ENCODE results near the gene ARFGEF3. TPM values are rescaled to one million over a fixed set of nuclear protein-coding genes. Genes with fewer than 3 reads are reported as not detected.

The ARFGEF3 gene
- total RNA-seq, 1 donor from 2014 or later: 1.9 TPM

DNA sequence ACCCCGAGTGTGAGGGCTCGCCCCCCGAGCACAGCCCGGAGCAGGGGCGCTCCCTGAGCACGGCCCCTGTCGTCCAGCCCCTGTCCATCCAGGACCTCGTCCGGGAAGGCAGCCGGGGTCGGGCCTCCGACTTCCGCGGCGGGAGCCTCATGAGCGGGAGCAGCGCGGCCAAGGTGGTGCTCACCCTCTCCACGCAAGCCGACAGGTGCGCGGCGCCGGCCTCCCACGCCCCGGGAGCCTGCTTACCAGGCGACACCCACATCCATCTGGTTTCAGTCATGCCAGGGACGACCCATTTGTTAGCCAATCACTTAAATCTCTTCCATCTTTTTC lies 130.1 kb downstream of the ARFGEF3 start:
- no peak overlapping the region for H3K27ac Mint-ChIP-seq (ENCODE audit: unreplicated experiment)
- no peaks in the 10 kb centered on the region for H3K9me3 ChIP-seq (ENCODE audit: insufficient read depth, low read depth, low read length)
- peaks cover 14% of the 10 kb centered on the region for H3K4me1 Mint-ChIP-seq (ENCODE audit: low read depth, unreplicated experiment)

DNA sequence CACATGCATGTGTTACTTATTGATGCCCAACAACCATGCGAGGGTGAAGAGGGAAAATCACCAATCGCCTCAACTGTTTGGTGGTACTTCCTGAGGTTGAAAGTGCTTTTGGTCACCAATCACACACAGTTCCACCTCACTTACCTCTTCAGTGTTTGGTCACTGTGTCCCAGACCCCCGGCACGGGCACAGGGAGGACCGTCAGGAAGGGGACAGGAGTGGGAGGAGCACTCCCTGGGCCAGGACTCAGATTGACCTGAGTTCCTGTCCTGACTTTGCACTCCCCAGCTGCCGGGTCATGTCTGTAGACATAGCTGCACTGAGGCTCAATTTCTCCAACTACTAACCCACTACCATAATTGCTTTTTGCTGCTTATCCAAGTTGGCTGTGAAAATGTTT lies 130.7 kb downstream of the ARFGEF3 start:
- no peak for FAIRE-seq

More for the DNA sequence above, 130.1 kb downstream of the ARFGEF3 start:
- H4K20me1 ChIP-seq (ENCODE audit: insufficient read depth, low read length): no peaks in the 10 kb centered on the region
- no peak overlapping the region for H3K4me3 ChIP-seq (ENCODE audit: insufficient read depth, low read depth, low read length)
- FAIRE-seq (no peak), DNase-seq (ENCODE audit: low read depth) (no peak)
- peaks cover 2% of the 10 kb centered on the region for H3K9me3 Mint-ChIP-seq (ENCODE audit: unreplicated experiment)
- H2AFZ ChIP-seq (ENCODE audit: low read depth, low read length): peak overlapping the region; percentile 25
- H3K27ac ChIP-seq (ENCODE audit: low read depth, low read length): no peak overlapping the region
- H3K27me3 ChIP-seq (ENCODE audit: insufficient read depth, low read length): no peaks in the 10 kb centered on the region
- no peaks in the 10 kb centered on the region for H3K79me2 ChIP-seq (ENCODE audit: insufficient read depth, low read length)
- peaks cover 17% of the 10 kb centered on the region for H3K4me1 ChIP-seq (ENCODE audit: insufficient read depth, low read length)
- H3K4me2 ChIP-seq (ENCODE audit: low read length): no peak overlapping the region
- peaks cover 3% of the 10 kb centered on the region for H3K36me3 Mint-ChIP-seq (ENCODE audit: low read depth, unreplicated experiment)
- H3K36me3 ChIP-seq (ENCODE audit: insufficient read depth, low read length): no peaks in the 10 kb centered on the region
- no peak for TF ChIP-seq EZH2 (IDR thresholded peaks at IDR 0.05; ENCODE audit: insufficient read depth, low read length)
- TF ChIP-seq, protein P1, sequence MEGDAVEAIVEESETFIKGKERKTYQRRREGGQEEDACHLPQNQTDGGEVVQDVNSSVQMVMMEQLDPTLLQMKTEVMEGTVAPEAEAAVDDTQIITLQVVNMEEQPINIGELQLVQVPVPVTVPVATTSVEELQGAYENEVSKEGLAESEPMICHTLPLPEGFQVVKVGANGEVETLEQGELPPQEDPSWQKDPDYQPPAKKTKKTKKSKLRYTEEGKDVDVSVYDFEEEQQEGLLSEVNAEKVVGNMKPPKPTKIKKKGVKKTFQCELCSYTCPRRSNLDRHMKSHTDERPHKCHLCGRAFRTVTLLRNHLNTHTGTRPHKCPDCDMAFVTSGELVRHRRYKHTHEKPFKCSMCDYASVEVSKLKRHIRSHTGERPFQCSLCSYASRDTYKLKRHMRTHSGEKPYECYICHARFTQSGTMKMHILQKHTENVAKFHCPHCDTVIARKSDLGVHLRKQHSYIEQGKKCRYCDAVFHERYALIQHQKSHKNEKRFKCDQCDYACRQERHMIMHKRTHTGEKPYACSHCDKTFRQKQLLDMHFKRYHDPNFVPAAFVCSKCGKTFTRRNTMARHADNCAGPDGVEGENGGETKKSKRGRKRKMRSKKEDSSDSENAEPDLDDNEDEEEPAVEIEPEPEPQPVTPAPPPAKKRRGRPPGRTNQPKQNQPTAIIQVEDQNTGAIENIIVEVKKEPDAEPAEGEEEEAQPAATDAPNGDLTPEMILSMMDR (IDR thresholded peaks at IDR 0.05; ENCODE audit: insufficient read depth, low read depth, low read length): no peak
- H3K9ac ChIP-seq (ENCODE audit: low read length): no peak overlapping the region
- H3K27me3 Mint-ChIP-seq (ENCODE audit: low read depth, unreplicated experiment): no peaks in the 10 kb centered on the region
- no peak overlapping the region for H3K4me3 Mint-ChIP-seq (ENCODE audit: unreplicated experiment)

More for the DNA sequence above, 130.7 kb downstream of the ARFGEF3 start:
- Histone ChIP-seq H3K4me1 (ENCODE audit: insufficient read depth, low read length) (peaks cover 16% of the 10 kb centered on the region), H3K36me3 (ENCODE audit: insufficient read depth, low read length) (no peaks in the 10 kb centered on the region), H4K20me1 (ENCODE audit: insufficient read depth, low read length) (no peaks in the 10 kb centered on the region), H3K4me3 (ENCODE audit: insufficient read depth, low read depth, low read length) (no peak overlapping the region), H3K79me2 (ENCODE audit: insufficient read depth, low read length) (no peaks in the 10 kb centered on the region), H3K9ac (ENCODE audit: low read length) (no peak overlapping the region), H3K27ac (ENCODE audit: low read depth, low read length) (no peak overlapping the region), H2AFZ (ENCODE audit: low read depth, low read length) (no peak overlapping the region), H3K27me3 (ENCODE audit: insufficient read depth, low read length) (no peaks in the 10 kb centered on the region), H3K9me3 (ENCODE audit: insufficient read depth, low read depth, low read length) (no peaks in the 10 kb centered on the region), H3K4me2 (ENCODE audit: low read length) (no peak overlapping the region)
- DNase-seq (ENCODE audit: low read depth): no peak
- no peak overlapping the region for H3K27ac Mint-ChIP-seq (ENCODE audit: unreplicated experiment)
- peaks cover 2% of the 10 kb centered on the region for H3K9me3 Mint-ChIP-seq (ENCODE audit: unreplicated experiment)
- H3K4me1 Mint-ChIP-seq (ENCODE audit: low read depth, unreplicated experiment): peaks cover 13% of the 10 kb centered on the region
- H3K36me3 Mint-ChIP-seq (ENCODE audit: low read depth, unreplicated experiment): peaks cover under 1% of the 10 kb centered on the region
- TF ChIP-seq, protein P1 (IDR thresholded peaks at IDR 0.05; ENCODE audit: insufficient read depth, low read depth, low read length): no peak
- no peak for TF ChIP-seq EZH2 (IDR thresholded peaks at IDR 0.05; ENCODE audit: insufficient read depth, low read length)
- H3K27me3 Mint-ChIP-seq (ENCODE audit: low read depth, unreplicated experiment): no peaks in the 10 kb centered on the region
- H3K4me3 Mint-ChIP-seq (ENCODE audit: unreplicated experiment): no peak overlapping the region

Data from astrocyte (in vitro differentiated cells and primary cell).